Bronchial epithelial cell (primary cell): ENCODE data around the gene TCEANC. TPM values are rescaled to one million over a fixed set of nuclear protein-coding genes. Genes with fewer than 3 reads are reported as not detected.
A peak's percentile ranks its signal among the peaks of the same experiment; 100 is the strongest.
"Not testable (repeated sequence)": the region's sequence is repeated elsewhere in the genome, so short reads cannot be mapped to it uniquely, and the experiment has no call there.

Experiments
- DNase-seq: peaks from one replicate; pipeline ENCODE4 v3.0.0-alpha.2; 2010; ENCODE audit warnings: low read depth
- FAIRE-seq: peaks from 2 replicates; lab custom pipeline; 2011; peaks lifted over from hg19 to GRCh38; lab: Jason Lieb, UNC
- H3K27me3 ChIP-seq: 2 replicates; pipeline ENCODE4 v1.5.1; 2011; ENCODE audit warnings: low read length; ENCODE audit not compliant: control insufficient read depth, insufficient read depth
- H3K36me3 ChIP-seq: 2 replicates; pipeline ENCODE4 v1.5.1; 2011; ENCODE audit warnings: low read length; ENCODE audit not compliant: control insufficient read depth, insufficient read depth
- H3K4me3 ChIP-seq: 2 replicates; pipeline ENCODE4 v1.5.1; 2011; ENCODE audit warnings: mild to moderate bottlenecking, low read depth, low read length, control low read depth
- CTCF ChIP-seq: IDR thresholded peaks from 2 replicates; pipeline ENCODE4 v1.5.1; 2011; ENCODE audit warnings: mild to moderate bottlenecking, moderate library complexity, low read length, control low read depth, inconsistent platforms; ENCODE audit not compliant: insufficient read depth, severe bottlenecking
- total RNA-seq: library from RNA; depleted of rRNA; stranded (reverse); fragments of >200 nt; gene quantifications from 2 replicates; pipeline ENCODE4 v1.2.1, GENCODE V29; 2014

The TCEANC gene
- total RNA-seq, 1 donor from 2014 or later = 2.1 TPM

GRCh38 chrX:13661735-13662288 lies 8.9 kb downstream of the TCEANC start:
- TF ChIP-seq CTCF = no peak
- H3K4me3 ChIP-seq = no peak overlapping the region
- FAIRE-seq = no peak
- H3K36me3 ChIP-seq = no peaks in the 10 kb centered on the region
- no peaks in the 10 kb centered on the region for H3K27me3 ChIP-seq
- DNase-seq = no peak

DNA sequence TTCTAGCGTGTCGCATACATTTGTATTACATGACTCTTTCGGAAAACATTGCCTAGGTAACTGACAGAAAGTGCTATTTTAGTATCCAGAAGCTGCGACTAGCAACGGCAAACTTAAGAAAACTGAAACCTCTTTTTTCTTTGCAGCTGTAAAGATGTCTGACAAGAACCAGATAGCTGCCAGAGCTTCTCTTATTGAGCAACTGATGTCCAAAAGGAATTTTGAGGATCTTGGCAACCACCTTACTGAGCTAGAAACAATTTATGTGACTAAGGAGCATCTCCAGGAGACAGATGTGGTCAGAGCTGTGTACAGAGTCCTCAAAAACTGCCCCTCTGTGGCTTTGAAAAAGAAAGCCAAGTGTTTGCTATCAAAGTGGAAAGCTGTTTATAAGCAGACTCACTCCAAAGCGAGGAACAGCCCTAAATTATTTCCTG lies 9.4 kb downstream of the TCEANC start:
- DNase-seq = no peak

DNA sequence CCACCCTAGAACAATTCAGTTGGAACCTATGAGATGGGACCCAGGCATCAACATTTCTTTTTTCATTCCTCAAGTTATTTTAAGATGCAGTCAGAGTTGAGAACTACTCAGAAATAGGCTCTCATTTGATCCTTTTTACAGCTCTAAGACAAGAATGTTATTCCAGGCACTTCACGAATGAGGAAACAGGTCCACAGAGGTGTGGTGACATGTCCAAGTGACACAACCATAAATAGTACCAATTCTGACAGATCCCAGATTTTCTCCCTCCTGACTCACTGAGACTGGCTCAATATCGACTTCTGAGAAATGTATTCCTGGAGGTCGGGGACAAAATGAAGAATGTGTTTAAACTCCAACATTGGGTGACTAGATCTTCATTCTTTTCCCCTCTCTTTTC lies 11.1 kb downstream of the TCEANC start:
- no peaks in the 10 kb centered on the region for H3K36me3 ChIP-seq
- no peak for TF ChIP-seq CTCF
- DNase-seq (peak; percentile 39), FAIRE-seq (no peak)
- no peak overlapping the region for H3K4me3 ChIP-seq
- H3K27me3 ChIP-seq = no peaks in the 10 kb centered on the region

More for the DNA sequence above, 9.4 kb downstream of the TCEANC start:
- Histone ChIP-seq H3K36me3 (no peaks in the 10 kb centered on the region), H3K27me3 (no peaks in the 10 kb centered on the region), H3K4me3 (no peak overlapping the region)
- FAIRE-seq = no peak
- TF ChIP-seq CTCF = no peak

- Histone ChIP-seq H3K27me3 (no peaks in the 10 kb centered on the region), H3K4me3 (no peak overlapping the region), H3K36me3 (no peaks in the 10 kb centered on the region)
- DNase-seq (no peak), FAIRE-seq (no peak)
- TF ChIP-seq CTCF = no peak
Observed at GRCh38 chrX:13666836-13667235, 13.9 kb downstream of the TCEANC start.

DNA sequence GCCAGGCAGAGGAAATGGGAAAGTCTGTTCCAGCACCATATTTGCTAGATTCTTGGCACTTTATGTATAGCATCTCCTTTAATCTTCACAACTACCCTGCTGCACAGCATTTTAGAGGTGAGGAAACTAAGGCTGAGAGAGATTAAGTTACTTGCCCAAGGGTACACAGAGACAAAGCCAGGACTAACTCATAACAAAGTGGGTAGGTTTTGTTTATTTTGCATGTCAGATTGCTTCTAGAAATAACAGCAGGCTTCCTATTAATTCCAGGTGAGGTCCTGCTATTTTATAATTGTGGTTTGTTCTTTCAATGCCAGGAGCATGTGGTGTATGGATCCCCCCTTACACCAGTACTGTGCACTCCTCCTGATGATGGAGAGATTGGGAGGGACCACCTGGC lies 15.0 kb downstream of the TCEANC start:
- Histone ChIP-seq H3K4me3 (no peak overlapping the region), H3K36me3 (no peaks in the 10 kb centered on the region), H3K27me3 (no peaks in the 10 kb centered on the region)
- FAIRE-seq (no peak), DNase-seq (peak; percentile 17)
- no peak for TF ChIP-seq CTCF

GRCh38 chrX:13669246-13669737 lies 16.4 kb downstream of the TCEANC start:
- H3K36me3 ChIP-seq = no peaks in the 10 kb centered on the region
- DNase-seq (peak; percentile 95), FAIRE-seq (peak; percentile 95)
- H3K4me3 ChIP-seq = no peak overlapping the region
- no peak for TF ChIP-seq CTCF
- no peaks in the 10 kb centered on the region for H3K27me3 ChIP-seq

- FAIRE-seq, H3K27me3 ChIP-seq, H3K36me3 ChIP-seq, H3K4me3 ChIP-seq, DNase-seq: not testable (repeated sequence)
Observed at GRCh38 chrX:13669755-13670154, 16.8 kb downstream of the TCEANC start.
